ENCODE results near the gene TFE3. TPM values are rescaled to one million over a fixed set of nuclear protein-coding genes. Genes with fewer than 3 reads are reported as not detected.
"Not testable (repeated sequence)": the region's sequence is repeated elsewhere in the genome, so short reads cannot be mapped to it uniquely, and the experiment has no call there.

TFE3 gene
- total RNA-seq, 4 donors from 2014 or later = 68.4 to 160 (median 118) TPM

GRCh38 chrX:48989483-48989882 lies 53.7 kb downstream of the TFE3 start:
- Histone ChIP-seq H3K4me3 (replicated peaks in 1 of 3) (no peak overlapping the region), H3K9me3 (no peaks in the 10 kb centered on the region), H3K36me3 (no peaks in the 10 kb centered on the region), H3K27ac (no peak overlapping the region), H3K27me3 (no peaks in the 10 kb centered on the region), H3K4me1 (no peaks in the 10 kb centered on the region)
- intact Hi-C loops (cut with DNase I) = no loop called here
- 70 to 85% methylated on average over 2 of the region's 4 CpGs for WGBS, 2 donors
- TF ChIP-seq POLR2A (IDR thresholded peaks at IDR 0.05) = no peak
- no peak for TF ChIP-seq CTCF (IDR thresholded peaks at IDR 0.05)
- no peak for DNase-seq

- no peaks in the 10 kb centered on the region for H3K9me3 ChIP-seq
- H3K27me3 ChIP-seq = no peaks in the 10 kb centered on the region
- DNase-seq = no peak
- peaks cover 27 to 29% of the 10 kb centered on the region in 2 donors for H3K36me3 ChIP-seq
- no peak overlapping the region for H3K27ac ChIP-seq
- TF ChIP-seq POLR2A (IDR thresholded peaks at IDR 0.05) (no peak), CTCF (IDR thresholded peaks at IDR 0.05) (no peak)
- no peaks in the 10 kb centered on the region for H3K4me1 ChIP-seq
- H3K4me3 ChIP-seq (replicated peaks in 1 of 3) = no peak overlapping the region
- intact Hi-C loops (cut with DNase I) = no loop called here
- 84 to 93% methylated on average over 3 of the region's 3 CpGs for WGBS, 2 donors
Measured at GRCh38 chrX:48983896-48984295, 59.3 kb downstream of the TFE3 start.

- TF ChIP-seq CTCF (IDR thresholded peaks at IDR 0.05) (no peak), POLR2A (IDR thresholded peaks at IDR 0.05) (no peak)
- DNase-seq = no peak
- Histone ChIP-seq H3K27ac (no peak overlapping the region), H3K4me1 (no peaks in the 10 kb centered on the region), H3K27me3 (no peaks in the 10 kb centered on the region), H3K9me3 (no peaks in the 10 kb centered on the region), H3K36me3 (peaks cover 27 to 30% of the 10 kb centered on the region in 2 donors), H3K4me3 (replicated peaks in 1 of 3) (no peak overlapping the region)
- WGBS, 2 donors = 94 to 95% methylated on average over 9 to 15 of the region's 17 CpGs
- intact Hi-C loops (cut with DNase I) = no loop called here
Measured at GRCh38 chrX:48983081-48983480, 60.1 kb downstream of the TFE3 start.

GRCh38 chrX:48981178-48981577 lies 62.0 kb downstream of the TFE3 start:
- no peaks in the 10 kb centered on the region for H3K27me3 ChIP-seq
- no peaks in the 10 kb centered on the region for H3K9me3 ChIP-seq
- DNase-seq = no peak
- no peaks in the 10 kb centered on the region for H3K4me1 ChIP-seq
- peaks cover 27 to 33% of the 10 kb centered on the region in 2 donors for H3K36me3 ChIP-seq
- no peak overlapping the region for H3K27ac ChIP-seq
- WGBS, 2 donors = 94 to 95% methylated on average over 5 to 10 of the region's 10 CpGs
- no peak overlapping the region for H3K4me3 ChIP-seq (replicated peaks in 1 of 3)
- TF ChIP-seq POLR2A (IDR thresholded peaks at IDR 0.05) = no peak
- no peak for TF ChIP-seq CTCF (IDR thresholded peaks at IDR 0.05)
- intact Hi-C loops (cut with DNase I) = no loop called here

- H3K4me1 ChIP-seq; H3K4me3 ChIP-seq (replicated peaks in 1 of 3); H3K9me3 ChIP-seq; intact Hi-C loops (cut with DNase I); DNase-seq; H3K27me3 ChIP-seq; H3K27ac ChIP-seq: not testable (repeated sequence)
- WGBS, 2 donors = 87 to 95% methylated on average over 10 of the region's 10 CpGs
- H3K36me3 ChIP-seq = peaks cover 27 to 33% of the 10 kb centered on the region in 2 donors
Measured at GRCh38 chrX:48980341-48980740, 62.8 kb downstream of the TFE3 start.

Small RNA genes lying within 50 kb of the gene (small RNA-seq; reads per million reads assigned to genes)
- not detected for gene RNU4-52P

Other genes starting within 250 kb of the TFE3 start
- gene HDAC6, start 241.3 kb downstream of the TFE3 start, total RNA-seq = 100 to 1,000 TPM in 1 of 4 donors, 10 to 100 TPM in 3; 80.4 to 124 (median 90.5) TPM
- gene ERAS, start 216.8 kb downstream of the TFE3 start, total RNA-seq = not detected
- 1 to 10 TPM; 1.5 to 4.0 (median 3.4) TPM for gene PCSK1N, start 207.7 kb downstream of the TFE3 start, total RNA-seq
- gene TIMM17B, start 145.6 kb downstream of the TFE3 start, total RNA-seq = 10 to 100 TPM; 34.3 to 53.1 (median 41.2) TPM
- gene PQBP1, start 145.4 kb downstream of the TFE3 start, total RNA-seq = 10 to 100 TPM; 52.4 to 76.2 (median 57.2) TPM
- 10 to 100 TPM; 26.9 to 47.8 (median 32.3) TPM for gene SLC35A2, start 131.7 kb downstream of the TFE3 start, total RNA-seq
- 10 to 100 TPM in 1 of 4 donors, 1 to 10 TPM in 3; 4.8 to 12.1 (median 5.9) TPM for gene PIM2, start 124.3 kb downstream of the TFE3 start, total RNA-seq
- 10 to 100 TPM; 33.9 to 52.4 (median 43.3) TPM for gene OTUD5, start 85.8 kb downstream of the TFE3 start, total RNA-seq
- gene KCND1, start 71.5 kb downstream of the TFE3 start, total RNA-seq = 1 to 10 TPM in 3 of 4 donors, under 1 TPM in 1; 0.54 to 1.6 (median 1.1) TPM
- 10 to 100 TPM; 30.6 to 33.9 (median 33.4) TPM for gene GRIPAP1, start 41.1 kb downstream of the TFE3 start, total RNA-seq
- gene CCDC120, start 15.6 kb upstream of the TFE3 start, total RNA-seq = 10 to 100 TPM in 1 of 4 donors, 1 to 10 TPM in 3; 5.1 to 14.4 (median 6.3) TPM
- gene PRAF2, start 30.6 kb upstream of the TFE3 start, total RNA-seq = 10 to 100 TPM; 19.2 to 32.9 (median 22.1) TPM
- gene WDR45, start 36.5 kb upstream of the TFE3 start, total RNA-seq = 100 to 1,000 TPM in 3 of 4 donors, 10 to 100 TPM in 1; 99.8 to 184 (median 106) TPM
- gene GPKOW, start 80.4 kb upstream of the TFE3 start, total RNA-seq = 10 to 100 TPM; 24.3 to 32.5 (median 28.0) TPM
- gene MAGIX, start 119.4 kb upstream of the TFE3 start, total RNA-seq = 10 to 100 TPM; 16.5 to 40.9 (median 27.5) TPM
- gene PLP2, start 128.5 kb upstream of the TFE3 start, total RNA-seq = 10 to 100 TPM in 3 of 4 donors, 1 to 10 TPM in 1; 6.2 to 25.7 (median 14.6) TPM
- 10 to 100 TPM in 1 of 4 donors, 1 to 10 TPM in 3; 8.1 to 22.4 (median 9.6) TPM for gene PRICKLE3, start 143.0 kb upstream of the TFE3 start, total RNA-seq
- 1 to 10 TPM; 1.9 to 4.8 (median 2.7) TPM for gene SYP, start 156.8 kb upstream of the TFE3 start, total RNA-seq
- under 1 TPM in 3 of 4 donors, not detected in 1; 0.10 to 0.21 (median 0.13) TPM for gene CACNA1F, start 190.0 kb upstream of the TFE3 start, total RNA-seq
- 10 to 100 TPM; 13.8 to 27.1 (median 18.8) TPM for gene CCDC22, start 192.1 kb upstream of the TFE3 start, total RNA-seq
- under 1 TPM in 2 of 4 donors, not detected in 2; 0.11 to 0.13 TPM for gene FOXP3, start 221.4 kb upstream of the TFE3 start, total RNA-seq
- 10 to 100 TPM in 3 of 4 donors, 1 to 10 TPM in 1; 7.7 to 15.7 (median 12.5) TPM for gene PPP1R3F, start 226.4 kb upstream of the TFE3 start, total RNA-seq

All from thyroid gland (tissue), 4 donors.